ENCODE data around the gene AK2.

DNA sequence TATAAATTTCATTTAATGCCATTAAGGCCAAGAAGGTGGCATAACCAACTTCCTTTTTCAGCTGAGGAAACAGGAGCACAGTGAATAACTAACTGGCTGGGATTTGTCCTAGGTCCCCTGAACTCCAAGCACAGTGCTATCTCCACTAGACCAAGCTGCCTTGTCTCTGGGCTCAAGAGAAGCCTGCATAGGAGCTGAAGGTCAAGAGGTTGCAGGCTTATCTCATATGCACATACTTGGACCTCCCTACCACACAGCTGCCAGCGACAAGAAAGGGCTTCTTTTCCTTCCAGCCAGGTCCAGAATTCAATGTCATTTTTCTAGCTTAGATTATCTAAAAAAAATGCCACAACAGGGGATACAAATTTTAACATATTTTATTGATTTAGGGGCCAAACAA is 27.1 kb downstream of the AK2 start:
- TF ChIP-seq SUZ12 (IDR thresholded peaks at IDR 0.05) (no peak), ARNT (IDR thresholded peaks at IDR 0.05) (no peak), TARDBP (IDR thresholded peaks at IDR 0.05) (no peak), NFRKB (IDR thresholded peaks at IDR 0.05) (no peak), BHLHE40 (IDR thresholded peaks at IDR 0.05; ENCODE audit: borderline replicate concordance) (no peak), L3MBTL2 (conservative IDR thresholded peaks at IDR 0.05) (no peak), FOXA1 (IDR thresholded peaks at IDR 0.05) (no peak), FOXM1 (IDR thresholded peaks at IDR 0.05; ENCODE audit: borderline replicate concordance) (no peak), ELF4 (IDR thresholded peaks at IDR 0.05) (no peak)
